ENCODE data around the gene ZNRD2. TPM values are rescaled to one million over a fixed set of nuclear protein-coding genes. Genes with fewer than 3 reads are reported as not detected.
A peak's percentile ranks its signal among the peaks of the same experiment; 100 is the strongest.

The ZNRD2 gene
- total RNA-seq, 4 donors from 2014 or later, result 33.2 to 48.0 (median 40.0) TPM

DNA sequence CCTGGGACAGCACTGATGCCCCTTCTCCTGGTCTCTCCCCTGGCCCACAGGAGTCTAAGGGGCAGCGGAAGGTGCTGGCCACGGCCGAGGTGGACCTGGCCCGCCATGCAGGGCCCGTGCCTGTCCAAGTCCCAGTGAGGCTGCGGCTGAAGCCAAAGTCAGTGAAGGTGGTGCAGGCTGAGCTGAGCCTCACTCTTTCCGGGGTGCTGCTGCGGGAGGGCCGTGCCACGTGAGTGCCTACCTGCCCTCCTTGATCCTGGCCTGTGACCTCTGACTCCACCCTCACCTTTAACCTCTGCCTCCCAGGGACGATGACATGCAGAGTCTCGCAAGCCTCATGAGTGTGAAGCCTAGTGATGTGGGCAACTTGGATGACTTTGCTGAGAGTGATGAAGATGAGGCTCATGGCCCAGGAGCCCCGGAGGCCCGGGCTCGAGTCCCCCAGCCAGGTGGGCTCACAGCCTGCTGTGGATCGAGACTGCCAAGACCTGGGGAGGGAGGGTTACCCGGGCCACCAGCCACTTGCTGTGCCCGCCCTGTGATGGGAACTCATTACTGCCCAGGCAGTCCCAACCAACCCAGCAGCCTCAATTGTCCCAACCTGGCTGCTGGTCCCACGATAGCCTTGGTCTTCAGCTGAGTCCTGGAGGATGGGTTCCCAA lies 9.9 kb downstream of the ZNRD2 start:
- Histone ChIP-seq H3K4me1 (peaks cover 22 to 68% (median 41%) of the 10 kb centered on the region in 3 donors), H3K36me3 (peaks cover 27 to 74% (median 30%) of the 10 kb centered on the region in 3 donors), H3K4me3 (no peak overlapping the region), H3K27me3 (no peaks in the 10 kb centered on the region), H3K27ac (peak overlapping the region in 1 of 4 donors; percentile 22), H3K9me3 (no peaks in the 10 kb centered on the region)
- intact Hi-C loops (cut with DNase I), result no loop called here
- TF ChIP-seq, protein P1, sequence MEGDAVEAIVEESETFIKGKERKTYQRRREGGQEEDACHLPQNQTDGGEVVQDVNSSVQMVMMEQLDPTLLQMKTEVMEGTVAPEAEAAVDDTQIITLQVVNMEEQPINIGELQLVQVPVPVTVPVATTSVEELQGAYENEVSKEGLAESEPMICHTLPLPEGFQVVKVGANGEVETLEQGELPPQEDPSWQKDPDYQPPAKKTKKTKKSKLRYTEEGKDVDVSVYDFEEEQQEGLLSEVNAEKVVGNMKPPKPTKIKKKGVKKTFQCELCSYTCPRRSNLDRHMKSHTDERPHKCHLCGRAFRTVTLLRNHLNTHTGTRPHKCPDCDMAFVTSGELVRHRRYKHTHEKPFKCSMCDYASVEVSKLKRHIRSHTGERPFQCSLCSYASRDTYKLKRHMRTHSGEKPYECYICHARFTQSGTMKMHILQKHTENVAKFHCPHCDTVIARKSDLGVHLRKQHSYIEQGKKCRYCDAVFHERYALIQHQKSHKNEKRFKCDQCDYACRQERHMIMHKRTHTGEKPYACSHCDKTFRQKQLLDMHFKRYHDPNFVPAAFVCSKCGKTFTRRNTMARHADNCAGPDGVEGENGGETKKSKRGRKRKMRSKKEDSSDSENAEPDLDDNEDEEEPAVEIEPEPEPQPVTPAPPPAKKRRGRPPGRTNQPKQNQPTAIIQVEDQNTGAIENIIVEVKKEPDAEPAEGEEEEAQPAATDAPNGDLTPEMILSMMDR (IDR thresholded peaks at IDR 0.05), result no peak
- TF ChIP-seq POLR2A (IDR thresholded peaks at IDR 0.05), result no peak
- 90 to 94% methylated on average over 7 to 9 of the region's 19 CpGs for WGBS, 2 donors
- DNase-seq, result no peak

DNA sequence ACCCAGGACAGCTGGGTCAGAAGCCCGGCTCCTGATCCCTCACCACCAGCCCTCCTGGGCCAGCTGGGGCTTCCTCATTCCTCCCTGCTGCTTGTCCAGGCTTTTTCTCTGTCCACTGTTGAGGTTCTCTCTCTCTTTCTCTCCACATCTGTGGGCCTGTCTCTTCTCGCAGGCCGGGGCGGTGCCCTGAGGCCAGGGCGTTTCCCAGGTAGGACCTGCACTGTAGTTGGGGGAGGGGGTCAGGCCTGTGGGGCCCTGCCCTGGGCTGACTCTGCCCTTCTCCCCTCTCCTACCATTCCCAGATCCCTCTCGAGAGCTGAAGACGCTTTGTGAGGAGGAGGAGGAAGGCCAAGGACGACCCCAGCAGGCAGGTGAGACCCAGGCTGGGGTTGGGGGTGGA lies 10.5 kb downstream of the ZNRD2 start:
- H3K27me3 ChIP-seq, result no peaks in the 10 kb centered on the region
- peak overlapping the region in 1 of 4 donors; percentile 22 for H3K27ac ChIP-seq
- intact Hi-C loops (cut with DNase I), result no loop called here
- DNase-seq, result no peak
- WGBS, 2 donors, result 40 to 87% methylated on average over 1 to 6 of the region's 8 CpGs
- H3K4me3 ChIP-seq, result no peak overlapping the region
- peaks cover 27 to 80% (median 34%) of the 10 kb centered on the region in 3 donors for H3K36me3 ChIP-seq
- H3K9me3 ChIP-seq, result no peaks in the 10 kb centered on the region
- H3K4me1 ChIP-seq, result peaks cover 19 to 68% (median 41%) of the 10 kb centered on the region in 3 donors
- TF ChIP-seq POLR2A (IDR thresholded peaks at IDR 0.05), result no peak

DNA sequence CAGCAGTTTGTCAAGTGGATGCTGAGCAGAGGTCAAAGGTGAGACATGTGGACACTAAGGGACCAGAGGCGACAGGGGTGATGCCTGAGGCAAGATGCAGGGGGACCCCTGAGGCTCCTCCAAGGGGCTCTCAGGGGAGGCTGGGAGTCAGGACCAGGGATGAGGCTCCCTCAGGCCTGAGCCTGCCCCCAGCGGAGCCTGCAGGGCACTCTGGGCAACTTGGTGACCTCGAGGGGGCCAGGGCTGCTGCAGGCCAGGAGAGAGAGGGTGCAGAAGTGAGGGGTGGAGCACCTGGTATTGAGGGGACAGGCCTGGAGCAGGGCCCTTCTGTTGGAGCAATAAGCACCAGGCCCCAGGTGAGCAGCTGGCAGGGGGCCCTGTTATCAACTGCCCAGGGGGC lies 11.7 kb downstream of the ZNRD2 start:
- intact Hi-C loops (cut with DNase I), result no loop called here
- no peak overlapping the region for H3K4me3 ChIP-seq
- DNase-seq, result no peak
- H3K27me3 ChIP-seq, result no peaks in the 10 kb centered on the region
- TF ChIP-seq, protein P1 (IDR thresholded peaks at IDR 0.05), result no peak
- no peak for TF ChIP-seq POLR2A (IDR thresholded peaks at IDR 0.05)
- 94 to 100% methylated on average over 1 to 2 of the region's 3 CpGs for WGBS, 2 donors
- H3K4me1 ChIP-seq, result peaks cover 28 to 71% (median 41%) of the 10 kb centered on the region in 3 donors
- H3K9me3 ChIP-seq, result no peaks in the 10 kb centered on the region
- peaks cover 27 to 92% (median 39%) of the 10 kb centered on the region in 3 donors for H3K36me3 ChIP-seq
- H3K27ac ChIP-seq, result peak overlapping the region in 2 of 4 donors; percentile 22 to 33

DNA sequence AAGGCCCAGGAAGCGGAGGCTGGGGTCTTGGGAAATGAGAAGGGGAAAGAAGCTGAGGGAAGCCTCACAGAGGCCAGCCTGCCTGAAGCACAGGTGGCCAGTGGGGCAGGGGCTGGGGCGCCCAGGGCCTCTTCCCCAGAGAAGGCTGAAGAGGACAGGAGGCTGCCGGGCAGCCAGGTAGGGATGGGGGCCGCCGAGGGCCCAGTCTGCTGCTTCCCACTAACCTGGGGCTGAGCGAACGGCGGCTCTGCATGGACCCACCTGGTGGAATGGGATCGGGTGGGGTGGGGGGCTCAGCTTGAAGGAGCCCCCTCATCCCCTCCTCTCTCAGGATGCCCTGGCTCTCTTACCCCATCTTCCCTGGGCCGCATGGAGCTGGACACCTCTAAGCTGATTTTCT lies 13.3 kb downstream of the ZNRD2 start:
- WGBS, 2 donors, result 64 to 96% methylated on average over 3 to 6 of the region's 10 CpGs
- H3K36me3 ChIP-seq, result peaks cover 27 to 83% (median 39%) of the 10 kb centered on the region in 3 donors
- no peak for DNase-seq

DNA sequence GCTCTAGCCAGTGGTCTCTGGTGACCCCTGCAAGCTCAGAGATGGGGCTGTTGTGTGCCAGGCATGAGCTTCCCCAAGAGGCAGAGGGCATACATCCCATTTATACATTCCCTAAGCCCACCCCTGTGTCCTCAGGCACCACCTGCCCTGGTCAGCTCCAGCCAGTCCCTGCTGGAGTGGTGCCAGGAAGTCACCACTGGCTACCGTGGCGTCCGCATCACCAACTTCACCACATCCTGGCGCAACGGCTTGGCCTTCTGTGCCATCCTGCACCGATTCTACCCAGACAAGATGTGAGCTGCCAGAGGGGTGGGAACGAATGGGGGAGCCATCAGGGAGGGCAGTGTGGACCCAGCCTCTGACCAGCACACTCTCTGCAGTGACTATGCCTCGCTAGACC lies 13.8 kb downstream of the ZNRD2 start:
- Histone ChIP-seq H3K4me1 (peaks cover 29 to 69% (median 33%) of the 10 kb centered on the region in 3 donors), H3K27me3 (no peaks in the 10 kb centered on the region), H3K27ac (peak overlapping the region in 1 of 4 donors; percentile 52), H3K4me3 (no peak overlapping the region), H3K36me3 (peaks cover 25 to 78% (median 39%) of the 10 kb centered on the region in 3 donors), H3K9me3 (no peaks in the 10 kb centered on the region)
- no peak for DNase-seq
- TF ChIP-seq, protein P1 (IDR thresholded peaks at IDR 0.05), result no peak
- TF ChIP-seq POLR2A (IDR thresholded peaks at IDR 0.05), result no peak
- intact Hi-C loops (cut with DNase I), result no loop called here
- 80 to 83% methylated on average over 1 to 7 of the region's 8 CpGs for WGBS, 2 donors

More for the DNA sequence above, 13.3 kb downstream of the ZNRD2 start:
- Histone ChIP-seq H3K4me1 (peaks cover 28 to 71% (median 33%) of the 10 kb centered on the region in 3 donors), H3K27ac (peak overlapping the region in 1 of 4 donors; percentile 52), H3K27me3 (no peaks in the 10 kb centered on the region), H3K4me3 (no peak overlapping the region), H3K9me3 (no peaks in the 10 kb centered on the region)
- intact Hi-C loops (cut with DNase I), result no loop called here
- no peak for TF ChIP-seq POLR2A (IDR thresholded peaks at IDR 0.05)
- TF ChIP-seq, protein P1 (IDR thresholded peaks at IDR 0.05), result no peak
